WI38 (cell line): Measurements from ENCODE around the gene NTHL1.

ENCODE experiments used
- H3K4me3 ChIP-seq: 2 replicates; pipeline ENCODE4 v1.5.1; 2011; ENCODE audit warnings: low read depth, mild to moderate bottlenecking, control low read depth, low read length
- CTCF ChIP-seq: IDR thresholded peaks from 2 replicates; pipeline ENCODE4 v1.5.1; 2012; ENCODE audit warnings: low read depth, mild to moderate bottlenecking, control low read depth, low read length

The NTHL1 gene

GRCh38 chr16:2045965-2046892 is 1.4 kb downstream of the NTHL1 start:
- peak overlapping the region; percentile 67 for H3K4me3 ChIP-seq
- no peak for TF ChIP-seq CTCF

GRCh38 chr16:2044541-2044940 is 3.1 kb downstream of the NTHL1 start:
- no peak overlapping the region for H3K4me3 ChIP-seq
- TF ChIP-seq CTCF = no peak

- no peak for TF ChIP-seq CTCF
Measured at GRCh38 chr16:2043667-2044451, 3.8 kb downstream of the NTHL1 start.

GRCh38 chr16:2042986-2043666 is 4.5 kb downstream of the NTHL1 start:
- TF ChIP-seq CTCF = no peak
- no peak overlapping the region for H3K4me3 ChIP-seq

More at GRCh38 chr16:2043667-2044451, 3.8 kb downstream of the NTHL1 start:
- H3K4me3 ChIP-seq = no peak overlapping the region

- TF ChIP-seq CTCF = no peak
- no peak overlapping the region for H3K4me3 ChIP-seq
Measured at GRCh38 chr16:2042171-2042985, 5.3 kb downstream of the NTHL1 start.

GRCh38 chr16:2040787-2041522 is 6.7 kb downstream of the NTHL1 start:
- TF ChIP-seq CTCF = no peak
- H3K4me3 ChIP-seq = no peak overlapping the region
